CD14-positive monocyte (primary cell): ENCODE measurements around the gene TIPARP. TPM values are rescaled to one million over a fixed set of nuclear protein-coding genes. Genes with fewer than 3 reads are reported as not detected.
"Not testable (repeated sequence)": the region's sequence is repeated elsewhere in the genome, so short reads cannot be mapped to it uniquely, and the experiment has no call there.

ENCODE experiments used
- DNase-seq, 3 donors: peaks; one replicate each; pipeline ENCODE4 v3.0.0-alpha.2; 2011 to 2022
- H2AFZ ChIP-seq: 2 replicates; pipeline ENCODE4 v1.6.0; 2012; ENCODE audit warnings: mild to moderate bottlenecking, low read depth, low read length, inconsistent platforms; ENCODE audit not compliant: insufficient read depth, poor library complexity, severe bottlenecking
- H3K27ac ChIP-seq, 2 donors: 1 replicate in 1 of 2; 2 replicates in 1 of 2; pipeline ENCODE4 v1.5.1; 2012 to 2013; ENCODE audit warnings: low read length in 2 of 2, control low read depth in 1 of 2, inconsistent platforms in 1 of 2, low read depth in 1 of 2, mild to moderate bottlenecking in 1 of 2
- H3K27me3 ChIP-seq, 2 donors: one replicate each; pipeline versions ENCODE4 v1.6.0 to v1.6.1; 2011 to 2013; ENCODE audit warnings: low read length in 2 of 2; ENCODE audit not compliant: control insufficient read depth in 2 of 2, insufficient read depth in 2 of 2
- H3K36me3 ChIP-seq, 2 donors: replicated peaks in 1 of 2; 1 replicate in 1 of 2; 2 replicates in 1 of 2; pipeline versions ENCODE4 v1.5.1 to v1.6.1; 2012 to 2013; ENCODE audit warnings: low read length in 2 of 2, control low read depth in 1 of 2, inconsistent platforms in 1 of 2, mild to moderate bottlenecking in 1 of 2; ENCODE audit not compliant: insufficient read depth in 2 of 2, control insufficient read depth in 1 of 2
- H3K4me1 ChIP-seq, 2 donors: 1 replicate in 1 of 2; 2 replicates in 1 of 2; pipeline versions ENCODE4 v1.5.1 to v1.6.1; 2012 to 2013; ENCODE audit warnings: low read length in 2 of 2, control low read depth in 1 of 2, inconsistent platforms in 1 of 2, mild to moderate bottlenecking in 1 of 2, moderate library complexity in 1 of 2; ENCODE audit not compliant: insufficient read depth in 2 of 2, control insufficient read depth in 1 of 2
- H3K4me2 ChIP-seq: replicated peaks from 2 replicates; pipeline ENCODE3; 2012; ENCODE audit warnings: low read length, moderate library complexity, mild to moderate bottlenecking; ENCODE audit not compliant: poor library complexity, severe bottlenecking; ENCODE audit errors: extremely low read depth
- H3K4me3 ChIP-seq, 3 experiments: fragments of 200-600 bp in 1 of 3; sonication (generic) in 1 of 3; replicated peaks in 1 of 3; 1 replicate in 2 of 3; 2 replicates in 1 of 3; pipeline ENCODE4 v1.5.1; 2011 to 2013; ENCODE audit warnings: low read length in 3 of 3, mild to moderate bottlenecking in 3 of 3, control low read depth in 2 of 3, low read depth in 2 of 3, inconsistent platforms in 1 of 3, moderate library complexity in 1 of 3
- H3K79me2 ChIP-seq: 2 replicates; pipeline ENCODE4 v1.6.0; 2012; ENCODE audit warnings: mild to moderate bottlenecking, control low read depth, inconsistent platforms, low read length, moderate library complexity; ENCODE audit not compliant: insufficient read depth
- H3K9ac ChIP-seq: 2 replicates; pipeline ENCODE4 v1.6.0; 2017; ENCODE audit warnings: low read length, mild to moderate bottlenecking; ENCODE audit not compliant: insufficient read depth, poor library complexity, severe bottlenecking
- H3K9me3 ChIP-seq, 2 donors: replicated peaks in 1 of 2; 1 replicate in 1 of 2; 2 replicates in 1 of 2; pipeline versions ENCODE4 v1.5.1 to v1.6.1; 2012 to 2013; ENCODE audit warnings: low read length in 2 of 2, control low read depth in 1 of 2; ENCODE audit not compliant: control insufficient read depth in 1 of 2, insufficient read depth in 1 of 2
- H4K20me1 ChIP-seq: 2 replicates; pipeline ENCODE4 v1.6.0; 2012; ENCODE audit warnings: mild to moderate bottlenecking, low read length, control low read depth, moderate library complexity; ENCODE audit not compliant: insufficient read depth
- H3K27ac Mint-ChIP-seq, 7 donors: one replicate each; pipeline ENCODE4 v1.8.0; 2020; ENCODE audit warnings: mild to moderate bottlenecking in 7 of 7, mixed read lengths in 7 of 7, moderate library complexity in 6 of 7, inconsistent platforms in 2 of 7
- H3K27me3 Mint-ChIP-seq, 3 donors: one replicate each; pipeline ENCODE4 v1.8.0; 2021 to 2022; ENCODE audit warnings: low read depth in 3 of 3, mild to moderate bottlenecking in 3 of 3, mixed read lengths in 3 of 3, moderate library complexity in 3 of 3, inconsistent platforms in 1 of 3
- H3K36me3 Mint-ChIP-seq, 2 donors: one replicate each; pipeline ENCODE4 v1.8.0; 2020; ENCODE audit warnings: mixed read lengths in 2 of 2, inconsistent platforms in 1 of 2, mild to moderate bottlenecking in 1 of 2
- H3K4me1 Mint-ChIP-seq: one replicate; pipeline ENCODE4 v1.8.0; 2020; ENCODE audit warnings: mild to moderate bottlenecking, mixed read lengths
- H3K4me3 Mint-ChIP-seq, 2 donors: one replicate each; pipeline ENCODE4 v1.8.0; 2020; ENCODE audit warnings: mild to moderate bottlenecking in 2 of 2, mixed read lengths in 2 of 2, moderate library complexity in 1 of 2
- H3K9me3 Mint-ChIP-seq, 7 donors: one replicate each; pipeline ENCODE4 v1.8.0; 2020 to 2022; ENCODE audit warnings: mixed read lengths in 7 of 7, mild to moderate bottlenecking in 6 of 7, moderate library complexity in 6 of 7, inconsistent platforms in 2 of 7
- WGBS: methylation state at CpG from one replicate; pipeline ENCODE4 v1.1.5; 2013; ENCODE audit warnings: missing lambda C conversion rate; ENCODE audit not compliant: insufficient coverage; 5-methylcytosine and 5-hydroxymethylcytosine counted together
- intact Hi-C, 2 donors: fragments of 100-400 bp; cut with micrococcal nuclease; formaldehyde crosslinking; loops; one replicate each; pipeline versions ENCODE4 v1.15.0 to v1.15.1; 2023
- polyA plus RNA-seq, 3 donors: library from polyadenylated mRNA; depleted of rRNA in 1 of 3; unstranded in 2 of 3; stranded (reverse) in 1 of 3; fragments of 300-500 nt in 2 of 3; fragments of >200 nt in 1 of 3; fragmentation: Illumina TruSeq in 2 of 3; gene quantifications; 1 replicate in 2 of 3; 2 replicates in 1 of 3; pipeline ENCODE4 v1.2.3, GENCODE V29; 2012 to 2021
- TF ChIP-seq, protein P1 (sequence below): fragments of 200-600 bp; IDR thresholded peaks from one replicate; pipeline ENCODE4 v1.8.0; 2022; ENCODE audit warnings: antibody characterized with exemption, mild to moderate bottlenecking

Gene TIPARP
- polyA plus RNA-seq, 3 donors = 12.7 to 42.5 (median 16.7) TPM

DNA sequence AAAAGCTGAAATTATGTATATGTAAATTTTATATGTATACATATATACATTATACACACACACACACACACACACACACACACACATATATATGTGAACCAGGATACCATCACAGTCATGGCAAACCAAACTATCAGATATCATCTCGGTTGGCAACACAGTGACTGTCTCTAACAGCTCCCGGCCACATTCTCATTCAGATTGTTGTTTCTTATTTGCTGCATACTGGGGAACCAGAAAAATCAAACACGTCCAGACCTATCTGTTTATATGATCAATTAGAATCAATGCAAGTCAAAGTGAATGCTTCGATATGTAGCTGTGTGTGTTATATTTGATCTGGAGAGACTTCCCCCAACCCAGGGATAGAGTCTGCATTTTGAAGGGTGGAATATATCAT lies 61.1 kb downstream of the TIPARP start:
- intact Hi-C loops = no loop called here
- Histone ChIP-seq H3K4me3 (no peak overlapping the region), H3K79me2 (no peaks in the 10 kb centered on the region)

DNA sequence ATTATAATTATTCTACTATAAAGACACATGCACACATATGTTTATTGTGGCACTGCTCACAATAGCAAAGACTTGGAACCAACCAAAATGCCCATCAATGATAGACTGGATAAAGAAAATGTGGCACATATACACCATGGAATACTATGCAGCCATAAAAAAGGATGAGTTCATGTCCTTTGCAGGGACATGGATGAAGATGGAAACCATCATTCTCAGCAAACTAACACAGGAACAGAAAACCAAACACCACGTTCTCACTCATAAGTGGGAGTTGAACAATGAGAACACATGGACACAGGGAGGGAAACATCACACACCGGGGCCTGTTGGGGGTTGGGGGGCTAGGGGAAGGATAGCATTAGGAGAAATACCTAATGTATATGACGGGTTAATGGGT lies 62.7 kb downstream of the TIPARP start:
- not testable (repeated sequence) for DNase-seq

More for the DNA sequence above, 61.1 kb downstream of the TIPARP start:
- DNase-seq = no peak
- TF ChIP-seq, protein P1, sequence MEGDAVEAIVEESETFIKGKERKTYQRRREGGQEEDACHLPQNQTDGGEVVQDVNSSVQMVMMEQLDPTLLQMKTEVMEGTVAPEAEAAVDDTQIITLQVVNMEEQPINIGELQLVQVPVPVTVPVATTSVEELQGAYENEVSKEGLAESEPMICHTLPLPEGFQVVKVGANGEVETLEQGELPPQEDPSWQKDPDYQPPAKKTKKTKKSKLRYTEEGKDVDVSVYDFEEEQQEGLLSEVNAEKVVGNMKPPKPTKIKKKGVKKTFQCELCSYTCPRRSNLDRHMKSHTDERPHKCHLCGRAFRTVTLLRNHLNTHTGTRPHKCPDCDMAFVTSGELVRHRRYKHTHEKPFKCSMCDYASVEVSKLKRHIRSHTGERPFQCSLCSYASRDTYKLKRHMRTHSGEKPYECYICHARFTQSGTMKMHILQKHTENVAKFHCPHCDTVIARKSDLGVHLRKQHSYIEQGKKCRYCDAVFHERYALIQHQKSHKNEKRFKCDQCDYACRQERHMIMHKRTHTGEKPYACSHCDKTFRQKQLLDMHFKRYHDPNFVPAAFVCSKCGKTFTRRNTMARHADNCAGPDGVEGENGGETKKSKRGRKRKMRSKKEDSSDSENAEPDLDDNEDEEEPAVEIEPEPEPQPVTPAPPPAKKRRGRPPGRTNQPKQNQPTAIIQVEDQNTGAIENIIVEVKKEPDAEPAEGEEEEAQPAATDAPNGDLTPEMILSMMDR = no peak
- Histone ChIP-seq H4K20me1 (no peaks in the 10 kb centered on the region), H3K9me3 (no peaks in the 10 kb centered on the region), H3K36me3 (no peaks in the 10 kb centered on the region), H3K9ac (no peak overlapping the region), H3K4me2 (no peak overlapping the region), H3K27me3 (no peaks in the 10 kb centered on the region), H3K4me1 (no peaks in the 10 kb centered on the region), H3K27ac (no peak overlapping the region), H2AFZ (no peak overlapping the region)
- Mint-ChIP-seq H3K36me3 (no peaks in the 10 kb centered on the region), H3K27ac (no peak overlapping the region), H3K4me3 (no peak overlapping the region), H3K4me1 (no peaks in the 10 kb centered on the region), H3K27me3 (peaks cover 0 to 3% (median 2%) of the 10 kb centered on the region in 3 donors), H3K9me3 (peaks cover 0 to 3% (median 0%) of the 10 kb centered on the region in 7 donors)
- no CpG with 5 or more reads among the region's 4 CpGs for WGBS

More for the DNA sequence above, 62.7 kb downstream of the TIPARP start:
- H3K9me3 ChIP-seq, H2AFZ ChIP-seq, H4K20me1 ChIP-seq, H3K4me1 ChIP-seq, H3K27ac Mint-ChIP-seq, H3K79me2 ChIP-seq, H3K36me3 Mint-ChIP-seq, H3K36me3 ChIP-seq, H3K9ac ChIP-seq, H3K27ac ChIP-seq, H3K4me3 Mint-ChIP-seq, H3K4me1 Mint-ChIP-seq, H3K4me3 ChIP-seq, H3K27me3 ChIP-seq, H3K27me3 Mint-ChIP-seq, intact Hi-C loops, H3K4me2 ChIP-seq: not testable (repeated sequence)
- WGBS = no CpG with 5 or more reads among the region's 3 CpGs
- peaks cover 0 to 13% (median 2%) of the 10 kb centered on the region in 7 donors for H3K9me3 Mint-ChIP-seq
